Embryonic facial prominence (tissue), 1 donor: ENCODE measurements around the gene IGSF9B.

Experiments
- DNase-seq: peaks from one replicate; pipeline ENCODE4 v3.0.0-alpha.2; 2016; ENCODE audit errors: extremely low spot score

IGSF9B gene

DNA sequence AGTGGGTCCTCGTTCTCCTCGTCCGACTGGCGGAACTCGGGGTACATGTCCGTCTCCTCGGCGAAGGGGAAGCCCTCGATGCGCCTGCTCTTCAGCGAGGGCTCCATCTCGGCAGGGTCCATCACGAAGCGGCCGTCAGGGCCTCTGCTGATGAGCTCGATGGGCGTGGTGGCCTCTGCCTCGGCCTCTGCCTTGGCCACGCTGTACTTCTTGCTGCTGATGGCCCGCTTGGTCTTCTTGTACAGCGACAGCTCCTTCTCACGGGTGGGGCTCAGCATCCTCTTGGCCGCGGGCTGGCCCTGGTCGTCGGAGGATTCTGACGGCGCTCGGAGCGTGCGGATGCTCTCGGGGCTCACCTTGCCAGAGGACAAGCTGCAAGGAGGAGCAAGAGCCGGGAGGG, 35.7 kb downstream of the IGSF9B start:
- DNase-seq: no peak

- no peak for DNase-seq
Measured at GRCh38 chr11:133920109-133920990, 36.4 kb downstream of the IGSF9B start.

- DNase-seq: no peak
Measured at GRCh38 chr11:133919330-133920108, 37.2 kb downstream of the IGSF9B start.

DNA sequence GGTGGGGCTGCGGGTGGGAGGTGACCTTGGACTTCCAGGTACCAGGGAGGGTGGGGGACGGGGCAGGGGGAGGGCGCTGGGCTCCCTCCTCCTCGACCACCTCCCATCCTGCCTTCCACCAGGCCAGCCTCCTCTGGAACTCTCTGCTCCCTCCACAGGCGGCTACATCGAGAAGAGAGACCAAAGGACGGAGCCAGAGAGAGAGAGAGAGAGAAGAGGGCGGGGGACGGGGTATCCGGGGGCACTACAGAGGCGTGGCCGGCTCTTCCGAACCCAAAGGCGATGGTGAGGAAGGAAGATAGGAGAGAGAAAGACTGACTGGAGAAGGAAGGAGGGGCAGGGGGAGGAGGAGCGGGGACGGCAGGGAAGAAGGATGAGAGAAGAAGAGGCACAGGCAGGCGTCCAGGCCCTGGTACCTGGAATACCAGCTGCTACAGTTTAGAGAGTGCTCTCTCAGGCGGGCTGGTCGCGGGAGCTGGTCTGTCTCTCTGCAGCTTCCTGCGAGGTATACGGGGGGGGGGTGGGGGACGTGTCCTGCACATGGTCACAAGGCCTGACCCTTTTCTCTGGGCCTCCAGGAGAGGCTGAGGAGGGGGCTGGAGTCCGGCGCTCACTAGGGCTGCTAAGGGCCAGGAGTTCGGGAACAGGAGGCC, 38.0 kb downstream of the IGSF9B start:
- DNase-seq: no peak

- no peak for DNase-seq
Measured at GRCh38 chr11:133917921-133918607, 38.7 kb downstream of the IGSF9B start.

DNA sequence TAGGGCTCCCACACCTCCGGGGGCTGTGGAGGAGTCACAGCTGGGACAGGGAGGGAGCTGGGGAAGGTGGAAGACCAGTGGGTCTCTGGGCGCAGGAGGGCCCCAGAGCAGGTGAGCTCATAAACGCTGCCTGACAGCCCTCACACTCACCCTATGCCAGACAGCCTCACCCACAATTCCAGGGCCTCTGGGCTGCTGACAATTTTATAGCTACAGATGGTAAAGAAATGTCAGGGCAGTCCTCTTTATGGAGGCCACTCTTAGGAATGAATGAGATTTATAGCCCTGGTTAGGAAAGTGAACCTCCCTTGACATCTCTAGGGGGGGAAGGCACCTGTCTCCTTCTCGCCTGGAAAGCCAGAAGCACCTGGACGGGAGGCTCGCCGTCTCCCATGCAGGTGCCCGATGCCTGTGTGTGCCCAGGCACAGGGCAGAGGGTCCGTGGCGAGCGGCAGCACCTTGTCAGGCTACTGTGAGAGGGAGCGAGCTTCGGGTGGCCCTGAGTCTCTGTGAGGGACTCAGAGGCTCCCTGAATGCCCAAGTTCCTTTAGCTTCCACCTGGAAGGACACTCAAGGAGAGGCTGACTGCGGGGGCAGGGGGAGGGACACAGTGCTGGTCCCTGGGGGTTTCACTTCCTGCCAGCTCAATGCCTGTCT, 39.9 kb downstream of the IGSF9B start:
- DNase-seq: no peak

DNA sequence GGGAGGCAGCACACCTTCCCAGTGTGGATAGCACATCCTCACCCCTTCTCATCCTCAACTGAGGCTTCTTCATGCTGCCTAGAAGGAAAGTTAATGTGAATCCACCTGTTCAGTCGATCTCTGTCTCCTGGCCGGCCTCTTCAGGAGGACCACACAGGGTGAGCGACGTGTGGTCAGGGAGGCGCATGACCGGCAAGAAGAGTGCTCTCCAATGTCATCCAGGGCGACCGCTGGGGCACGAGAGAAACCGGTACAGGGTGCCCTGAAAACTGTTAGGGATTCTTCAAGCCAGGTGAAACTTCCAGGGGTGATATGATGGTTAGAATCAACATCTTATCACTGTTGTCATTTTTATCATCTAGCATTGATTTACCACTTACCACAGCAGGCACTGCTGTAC, 43.0 kb downstream of the IGSF9B start:
- no peak for DNase-seq

DNA sequence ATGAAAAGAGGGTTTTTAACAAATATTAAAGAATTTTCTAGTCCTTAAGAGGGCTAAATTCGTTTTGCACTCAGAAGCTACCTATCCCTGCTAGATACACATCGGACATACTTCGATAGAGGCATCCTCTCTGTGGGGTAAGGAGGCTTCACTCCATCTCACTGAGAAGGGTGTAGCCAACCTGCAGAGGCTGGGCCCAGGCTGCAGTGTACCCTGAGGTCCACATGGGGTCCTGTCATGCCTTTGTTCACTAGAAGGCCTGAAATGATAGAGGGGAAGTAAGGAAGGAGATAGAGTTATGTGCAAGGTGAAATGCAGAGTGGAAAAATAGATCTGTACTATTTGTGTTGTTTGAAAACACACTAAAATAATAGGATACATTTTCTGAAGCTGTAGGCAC, 45.6 kb downstream of the IGSF9B start:
- DNase-seq: no peak

- DNase-seq: no peak
Measured at GRCh38 chr11:133910101-133910500, 46.7 kb downstream of the IGSF9B start.

DNA sequence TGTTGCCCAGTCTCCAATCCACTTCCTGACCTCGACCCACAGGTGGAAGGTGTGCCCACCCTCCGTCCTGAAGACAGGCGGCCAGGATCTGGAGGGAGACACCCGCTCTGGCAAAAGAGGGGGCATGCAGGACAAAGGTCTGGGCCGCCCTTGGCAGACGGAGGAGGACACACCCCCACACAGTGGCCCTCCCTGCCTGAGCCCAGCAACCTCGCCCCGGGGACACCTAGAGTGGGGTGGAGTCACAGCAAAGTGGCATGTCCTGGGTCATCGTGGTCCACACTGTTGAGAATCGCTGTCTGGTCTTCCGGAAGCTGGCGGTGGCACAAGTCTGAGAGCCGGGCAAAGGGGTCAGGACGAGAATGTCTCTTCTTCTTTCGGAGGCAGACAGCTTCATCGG, 47.9 kb downstream of the IGSF9B start:
- no peak for DNase-seq

GRCh38 chr11:133907841-133908241, 48.9 kb downstream of the IGSF9B start:
- no peak for DNase-seq

DNA sequence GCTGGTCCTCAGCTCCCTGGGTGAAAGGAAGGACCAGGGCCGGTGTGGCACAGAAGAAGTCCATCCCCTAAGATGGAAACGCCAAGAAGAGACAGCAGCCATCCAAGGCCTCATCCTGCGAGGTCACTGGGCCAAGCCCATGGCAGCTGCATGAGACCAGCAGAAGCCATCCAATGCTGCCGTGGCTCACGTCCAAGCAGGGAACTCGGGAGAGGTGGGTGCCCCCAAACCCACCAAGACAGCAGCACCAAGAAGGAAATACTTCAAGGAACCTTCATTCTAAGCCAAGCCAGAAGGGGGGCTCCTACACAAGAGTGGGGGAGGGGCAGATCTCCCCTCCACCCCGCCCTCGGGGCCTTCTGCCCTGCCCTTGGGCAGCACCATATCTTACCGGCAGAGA, 49.6 kb downstream of the IGSF9B start:
- DNase-seq: no peak

DNA sequence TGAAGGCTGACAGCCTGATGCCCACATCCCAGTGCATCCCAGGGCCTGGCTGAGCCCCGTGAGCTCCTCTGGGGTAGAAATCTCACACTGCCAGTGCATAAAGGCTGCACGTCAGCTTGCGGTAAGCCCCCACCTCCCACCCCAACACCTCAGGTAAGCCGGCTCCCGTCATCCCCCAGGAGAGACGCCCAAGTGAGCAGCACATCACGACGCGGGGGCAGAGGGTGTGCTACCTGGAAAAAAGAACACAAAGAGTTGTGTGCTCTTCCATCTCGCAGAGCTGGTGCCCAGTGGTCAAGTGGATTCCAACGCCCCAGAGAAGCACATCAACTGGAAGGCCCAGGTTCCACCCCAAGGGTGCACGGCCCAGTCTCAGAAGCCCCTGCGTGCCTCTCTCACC, 50.0 kb downstream of the IGSF9B start:
- no peak for DNase-seq

- DNase-seq: no peak
Measured at GRCh38 chr11:133906241-133906640, 50.5 kb downstream of the IGSF9B start.

- DNase-seq: no peak
Measured at GRCh38 chr11:133905677-133906156, 51.1 kb downstream of the IGSF9B start.

GRCh38 chr11:133904818-133905515, 51.8 kb downstream of the IGSF9B start:
- no peak for DNase-seq

- no peak for DNase-seq
Measured at GRCh38 chr11:133903875-133904817, 52.6 kb downstream of the IGSF9B start.

- no peak for DNase-seq
Measured at GRCh38 chr11:133903056-133903455, 53.7 kb downstream of the IGSF9B start.

GRCh38 chr11:133902506-133902905, 54.3 kb downstream of the IGSF9B start:
- no peak for DNase-seq
